Measurements from ENCODE around the gene TRIL.

TRIL gene, protein sequence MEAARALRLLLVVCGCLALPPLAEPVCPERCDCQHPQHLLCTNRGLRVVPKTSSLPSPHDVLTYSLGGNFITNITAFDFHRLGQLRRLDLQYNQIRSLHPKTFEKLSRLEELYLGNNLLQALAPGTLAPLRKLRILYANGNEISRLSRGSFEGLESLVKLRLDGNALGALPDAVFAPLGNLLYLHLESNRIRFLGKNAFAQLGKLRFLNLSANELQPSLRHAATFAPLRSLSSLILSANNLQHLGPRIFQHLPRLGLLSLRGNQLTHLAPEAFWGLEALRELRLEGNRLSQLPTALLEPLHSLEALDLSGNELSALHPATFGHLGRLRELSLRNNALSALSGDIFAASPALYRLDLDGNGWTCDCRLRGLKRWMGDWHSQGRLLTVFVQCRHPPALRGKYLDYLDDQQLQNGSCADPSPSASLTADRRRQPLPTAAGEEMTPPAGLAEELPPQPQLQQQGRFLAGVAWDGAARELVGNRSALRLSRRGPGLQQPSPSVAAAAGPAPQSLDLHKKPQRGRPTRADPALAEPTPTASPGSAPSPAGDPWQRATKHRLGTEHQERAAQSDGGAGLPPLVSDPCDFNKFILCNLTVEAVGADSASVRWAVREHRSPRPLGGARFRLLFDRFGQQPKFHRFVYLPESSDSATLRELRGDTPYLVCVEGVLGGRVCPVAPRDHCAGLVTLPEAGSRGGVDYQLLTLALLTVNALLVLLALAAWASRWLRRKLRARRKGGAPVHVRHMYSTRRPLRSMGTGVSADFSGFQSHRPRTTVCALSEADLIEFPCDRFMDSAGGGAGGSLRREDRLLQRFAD

DNA sequence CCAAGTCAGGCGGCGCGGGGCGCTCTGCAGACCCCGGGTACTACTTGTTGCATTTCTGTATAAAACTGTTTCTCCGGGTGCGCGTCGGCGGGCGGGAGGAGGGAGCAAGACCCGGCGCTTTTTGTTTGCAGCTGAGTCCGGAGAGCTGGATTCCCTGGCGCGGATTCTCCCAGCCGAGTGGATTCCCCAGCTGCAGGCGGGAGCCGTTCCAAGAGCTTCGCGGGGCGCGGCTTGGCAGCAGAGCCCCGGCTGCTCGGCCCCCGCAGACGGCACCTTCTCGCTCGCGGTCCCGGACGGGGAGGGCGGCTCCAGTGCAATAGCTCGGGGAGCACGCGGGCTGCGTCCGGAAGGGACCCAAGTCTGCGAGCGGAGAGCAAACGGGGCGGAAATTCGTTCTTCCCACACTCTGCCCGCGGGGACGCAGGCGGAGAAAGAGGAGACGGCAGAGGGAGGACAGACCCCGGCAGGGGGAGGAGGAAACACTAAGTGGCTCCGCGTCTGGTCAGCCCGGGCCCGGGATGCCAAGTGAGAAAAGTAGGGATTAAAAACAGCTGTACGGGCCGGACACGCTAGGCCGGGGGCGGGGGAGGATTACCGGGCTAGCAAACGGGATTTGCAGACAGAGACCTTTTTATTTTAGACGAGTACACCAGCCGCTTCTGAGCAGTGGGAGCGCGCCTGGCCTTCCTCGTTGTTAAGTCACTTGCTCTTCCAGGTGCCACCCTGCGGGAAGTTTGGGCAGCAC is at the start of gene TRIL:
TRIL (minus strand) TSS at position 96 of the 745 bp plus-strand sequence. CDS start 284 bp downstream, outside the sequence.
- peak within 1 kb of the TSS; percentile 44; the same call in 1 of the 2 replicates for H3K9ac ChIP-seq (ENCODE audit: low read depth, low read length)
- H3K27me3 ChIP-seq (ENCODE audit: insufficient read depth, low read length): peaks cover 55% of the 10 kb centered on the region
- no peaks in the 10 kb centered on the region for H3K9me3 ChIP-seq (ENCODE audit: insufficient read depth, low read depth, low read length)
- H3K27ac ChIP-seq (ENCODE audit: low read length): no peak within 1 kb of the TSS
- peak within 1 kb of the TSS; percentile 66 for H3K4me3 ChIP-seq (ENCODE audit: low read length)
- peaks cover 21% of the 10 kb centered on the region; the same call in 1 of the 2 replicates for H3K4me1 ChIP-seq (ENCODE audit: insufficient read depth, low read length)
- H3K36me3 ChIP-seq (ENCODE audit: insufficient read depth, low read depth, low read length): no peaks in the 10 kb centered on the region

DNA sequence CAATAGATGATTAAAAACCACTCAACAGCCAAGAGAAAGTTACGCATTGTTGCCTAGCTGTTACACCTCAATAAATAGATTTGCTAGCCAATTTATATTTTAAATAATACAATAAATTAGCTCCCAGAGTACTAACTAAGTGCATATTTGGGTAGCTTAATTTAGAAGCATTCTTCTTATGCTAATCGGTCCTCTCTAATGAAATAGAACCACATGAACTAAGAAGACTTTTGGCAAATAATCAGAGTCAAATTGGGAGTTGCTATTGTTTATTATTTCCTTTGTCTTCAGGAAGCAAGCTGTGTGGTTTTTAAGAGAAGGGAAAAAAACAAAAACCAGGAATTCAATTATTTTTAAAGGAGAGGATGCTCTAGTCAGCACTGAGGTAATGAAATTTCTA is 49.0 kb upstream of the TRIL start:
- Histone ChIP-seq H3K9me3 (ENCODE audit: insufficient read depth, low read depth, low read length) (peaks cover 6% of the 10 kb centered on the region; the same call in 1 of the 2 replicates), H3K36me3 (ENCODE audit: insufficient read depth, low read depth, low read length) (no peaks in the 10 kb centered on the region), H3K27ac (ENCODE audit: low read length) (no peak overlapping the region), H3K4me1 (ENCODE audit: insufficient read depth, low read length) (peaks cover 6% of the 10 kb centered on the region; the same call in 1 of the 2 replicates), H3K27me3 (ENCODE audit: insufficient read depth, low read length) (no peaks in the 10 kb centered on the region), H3K9ac (ENCODE audit: low read depth, low read length) (no peak overlapping the region), H3K4me3 (ENCODE audit: low read length) (no peak overlapping the region)

DNA sequence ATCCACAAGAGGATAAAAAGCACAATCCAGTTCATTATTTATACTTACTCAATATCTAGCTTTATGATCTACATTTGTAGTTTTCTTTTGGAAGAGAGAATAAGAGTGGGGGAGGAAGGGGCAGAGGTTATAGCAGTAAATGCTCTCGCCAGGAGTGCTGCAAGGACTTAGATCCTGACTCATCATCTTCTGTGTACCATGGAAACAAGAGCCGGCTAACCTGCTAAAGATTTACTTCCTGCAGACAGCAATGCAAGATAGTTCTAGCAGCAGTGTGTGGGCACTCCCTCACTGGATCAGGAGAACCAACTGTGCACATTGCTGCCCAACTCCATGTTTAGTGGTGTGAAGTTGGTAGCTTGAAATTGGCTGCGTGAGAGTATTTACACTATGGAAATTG is 47.7 kb upstream of the TRIL start:
- Histone ChIP-seq H3K9me3 (ENCODE audit: insufficient read depth, low read depth, low read length) (peaks cover 6% of the 10 kb centered on the region; the same call in 1 of the 2 replicates), H3K27ac (ENCODE audit: low read length) (no peak overlapping the region), H3K36me3 (ENCODE audit: insufficient read depth, low read depth, low read length) (no peaks in the 10 kb centered on the region), H3K4me3 (ENCODE audit: low read length) (no peak overlapping the region), H3K4me1 (ENCODE audit: insufficient read depth, low read length) (peaks cover 6% of the 10 kb centered on the region; the same call in 1 of the 2 replicates), H3K9ac (ENCODE audit: low read depth, low read length) (no peak overlapping the region), H3K27me3 (ENCODE audit: insufficient read depth, low read length) (no peaks in the 10 kb centered on the region)

DNA sequence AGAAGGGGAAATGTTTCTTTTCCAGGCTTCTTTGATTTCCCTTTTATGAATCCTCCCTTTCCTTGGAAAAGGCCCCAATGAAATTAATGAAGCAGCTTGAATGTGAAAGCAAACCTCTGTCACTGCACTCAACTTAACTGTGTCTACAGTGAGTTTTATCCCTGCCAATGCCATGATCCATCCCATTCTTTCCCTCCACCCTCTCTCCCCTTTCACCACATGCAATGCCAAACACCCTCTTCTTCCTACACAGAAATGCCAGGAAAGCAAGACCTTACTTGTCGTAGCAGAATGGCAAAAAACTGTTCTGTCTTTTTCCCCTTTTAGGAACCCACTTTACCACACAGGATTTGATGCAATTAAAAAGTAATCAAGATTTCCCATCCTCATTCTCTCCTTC is 47.3 kb upstream of the TRIL start:
- no peak overlapping the region for H3K9ac ChIP-seq (ENCODE audit: low read depth, low read length)
- no peak overlapping the region for H3K27ac ChIP-seq (ENCODE audit: low read length)
- no peaks in the 10 kb centered on the region for H3K36me3 ChIP-seq (ENCODE audit: insufficient read depth, low read depth, low read length)
- H3K27me3 ChIP-seq (ENCODE audit: insufficient read depth, low read length): no peaks in the 10 kb centered on the region
- H3K4me3 ChIP-seq (ENCODE audit: low read length): no peak overlapping the region
- peaks cover 6% of the 10 kb centered on the region; the same call in 1 of the 2 replicates for H3K9me3 ChIP-seq (ENCODE audit: insufficient read depth, low read depth, low read length)
- peaks cover 6% of the 10 kb centered on the region; the same call in 1 of the 2 replicates for H3K4me1 ChIP-seq (ENCODE audit: insufficient read depth, low read length)

DNA sequence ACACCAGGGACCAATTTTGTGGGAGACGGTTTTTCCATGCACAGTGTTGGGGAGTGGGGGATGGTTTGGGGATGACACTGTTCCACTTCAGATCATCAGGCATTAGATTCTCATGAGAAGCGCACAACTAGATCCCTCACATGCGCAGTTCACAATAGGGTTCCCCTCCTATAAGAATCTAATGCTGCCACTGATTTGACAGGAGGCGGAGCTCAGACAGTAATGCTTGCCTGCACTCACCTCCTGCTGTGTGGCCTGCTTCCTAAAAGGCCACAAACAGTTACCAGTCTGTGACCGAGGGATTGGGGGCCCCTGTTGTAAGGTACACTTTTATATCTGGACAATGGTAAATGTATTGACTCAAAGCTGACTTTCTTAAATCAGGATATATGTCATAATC is 45.6 kb upstream of the TRIL start:
- Histone ChIP-seq H3K4me3 (ENCODE audit: low read length) (no peak overlapping the region), H3K9ac (ENCODE audit: low read depth, low read length) (no peak overlapping the region), H3K9me3 (ENCODE audit: insufficient read depth, low read depth, low read length) (peaks cover 6% of the 10 kb centered on the region; the same call in 1 of the 2 replicates), H3K27me3 (ENCODE audit: insufficient read depth, low read length) (no peaks in the 10 kb centered on the region), H3K27ac (ENCODE audit: low read length) (no peak overlapping the region), H3K36me3 (ENCODE audit: insufficient read depth, low read depth, low read length) (no peaks in the 10 kb centered on the region), H3K4me1 (ENCODE audit: insufficient read depth, low read length) (peaks cover 9% of the 10 kb centered on the region; the same call in 1 of the 2 replicates)

DNA sequence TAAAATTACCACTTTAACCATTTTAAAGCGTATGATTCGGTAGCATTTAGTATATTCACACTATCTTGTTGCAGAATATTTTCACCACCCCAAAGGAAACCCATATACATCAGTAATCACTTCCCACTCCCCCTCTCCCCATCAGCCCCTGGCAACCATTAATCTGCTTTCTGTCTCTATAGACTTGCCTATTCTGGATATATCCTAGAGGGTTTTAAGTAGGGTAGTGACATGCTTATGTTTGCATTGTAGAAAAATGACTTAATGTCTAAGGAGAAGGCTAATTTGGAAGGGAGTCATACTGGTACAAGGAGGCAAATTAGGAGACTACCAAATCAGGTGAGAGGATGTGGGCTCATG is 42.6 kb upstream of the TRIL start:
- Histone ChIP-seq H3K36me3 (ENCODE audit: insufficient read depth, low read depth, low read length) (no peaks in the 10 kb centered on the region), H3K4me3 (ENCODE audit: low read length) (no peak overlapping the region), H3K4me1 (ENCODE audit: insufficient read depth, low read length) (peaks cover 7% of the 10 kb centered on the region; the same call in 1 of the 2 replicates), H3K9ac (ENCODE audit: low read depth, low read length) (no peak overlapping the region), H3K27ac (ENCODE audit: low read length) (no peak overlapping the region), H3K27me3 (ENCODE audit: insufficient read depth, low read length) (no peaks in the 10 kb centered on the region), H3K9me3 (ENCODE audit: insufficient read depth, low read depth, low read length) (peaks cover 6% of the 10 kb centered on the region; the same call in 1 of the 2 replicates)

DNA sequence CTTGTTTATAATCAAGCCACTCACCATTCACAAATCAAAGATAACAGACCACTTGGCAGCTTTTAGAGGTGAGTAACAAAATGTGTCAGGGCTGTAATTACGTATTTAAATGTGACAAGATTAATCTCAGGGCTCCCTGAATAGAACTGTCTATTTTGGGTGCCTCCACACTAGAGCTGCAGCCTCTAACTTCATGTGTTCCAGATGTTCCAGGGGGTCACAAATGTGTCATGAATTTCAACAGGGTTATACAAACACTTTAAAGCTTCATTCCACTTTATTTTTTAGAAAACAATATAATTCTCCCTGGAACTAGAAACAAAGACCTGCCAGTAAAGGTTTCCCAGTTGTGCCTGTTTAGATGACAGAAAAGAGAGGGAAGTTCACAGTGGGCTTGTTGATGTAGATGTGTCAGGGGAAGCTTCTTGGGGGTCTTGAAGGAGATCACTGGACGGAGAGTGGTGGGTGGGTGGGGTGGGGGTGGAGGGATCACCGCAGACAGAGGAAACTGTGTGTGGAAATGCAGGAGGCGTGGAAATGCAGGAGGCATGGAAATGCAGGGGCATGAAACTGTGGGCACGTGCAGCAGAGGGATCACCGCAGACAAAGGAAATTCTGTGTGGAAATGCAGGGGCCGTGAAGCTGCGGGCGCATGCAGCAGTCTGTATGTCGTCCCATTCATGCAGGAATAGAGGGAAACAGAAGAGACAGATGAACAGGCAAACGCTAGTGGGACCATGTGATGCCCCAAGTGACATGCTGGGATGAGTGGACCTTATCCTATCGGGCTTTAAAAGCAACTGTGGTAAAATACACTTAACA is 42.0 kb upstream of the TRIL start:
- Histone ChIP-seq H3K9me3 (ENCODE audit: insufficient read depth, low read depth, low read length) (peaks cover 6% of the 10 kb centered on the region; the same call in 1 of the 2 replicates), H3K9ac (ENCODE audit: low read depth, low read length) (no peak overlapping the region), H3K27me3 (ENCODE audit: insufficient read depth, low read length) (no peaks in the 10 kb centered on the region), H3K36me3 (ENCODE audit: insufficient read depth, low read depth, low read length) (no peaks in the 10 kb centered on the region), H3K4me1 (ENCODE audit: insufficient read depth, low read length) (peaks cover 7% of the 10 kb centered on the region; the same call in 1 of the 2 replicates), H3K4me3 (ENCODE audit: low read length) (no peak overlapping the region), H3K27ac (ENCODE audit: low read length) (no peak overlapping the region)

DNA sequence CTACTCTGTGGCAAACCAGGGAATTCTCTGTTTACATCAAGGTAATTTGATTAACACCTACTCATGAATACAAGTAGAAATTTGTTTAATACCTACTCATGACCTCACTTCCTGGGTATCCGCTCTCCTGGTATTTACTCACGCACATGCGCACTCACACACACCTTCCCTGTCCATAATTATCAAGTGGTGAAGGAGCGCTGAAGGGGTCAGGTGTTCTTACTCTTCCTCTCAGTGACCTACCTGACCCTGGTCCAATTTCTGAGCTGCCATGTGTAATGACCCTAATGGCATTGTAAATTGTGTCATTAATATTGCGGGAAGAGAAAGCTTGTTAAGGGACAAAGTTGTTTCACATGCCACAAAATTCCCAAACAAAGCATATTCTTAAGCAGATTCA is 41.3 kb upstream of the TRIL start:
- Histone ChIP-seq H3K9ac (ENCODE audit: low read depth, low read length) (no peak overlapping the region), H3K27me3 (ENCODE audit: insufficient read depth, low read length) (no peaks in the 10 kb centered on the region), H3K4me3 (ENCODE audit: low read length) (no peak overlapping the region), H3K4me1 (ENCODE audit: insufficient read depth, low read length) (peaks cover 7% of the 10 kb centered on the region; the same call in 1 of the 2 replicates), H3K27ac (ENCODE audit: low read length) (no peak overlapping the region), H3K9me3 (ENCODE audit: insufficient read depth, low read depth, low read length) (peaks cover 6% of the 10 kb centered on the region; the same call in 1 of the 2 replicates), H3K36me3 (ENCODE audit: insufficient read depth, low read depth, low read length) (no peaks in the 10 kb centered on the region)

DNA sequence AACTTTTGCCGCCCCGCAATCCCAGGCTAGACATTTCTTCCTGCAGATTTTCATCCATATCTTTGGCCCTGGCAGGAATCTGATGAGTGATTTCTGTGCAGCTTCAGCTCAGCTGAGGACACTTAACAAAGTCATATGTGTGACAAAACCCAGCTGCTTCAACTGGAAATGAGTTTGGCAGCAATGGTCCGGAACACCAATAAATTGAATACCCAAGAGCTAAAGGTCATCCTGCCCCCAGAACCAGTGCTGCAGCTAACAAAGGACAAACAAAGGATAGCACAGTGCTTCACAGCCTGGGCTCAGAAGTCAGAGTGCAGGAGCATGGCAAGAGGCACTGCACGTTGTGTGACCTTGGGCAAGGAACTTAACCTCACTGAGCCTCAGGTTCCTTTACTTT is 40.0 kb upstream of the TRIL start:
- Histone ChIP-seq H3K4me1 (ENCODE audit: insufficient read depth, low read length) (peaks cover 7% of the 10 kb centered on the region; the same call in 1 of the 2 replicates), H3K9ac (ENCODE audit: low read depth, low read length) (no peak overlapping the region), H3K27me3 (ENCODE audit: insufficient read depth, low read length) (no peaks in the 10 kb centered on the region), H3K27ac (ENCODE audit: low read length) (no peak overlapping the region), H3K9me3 (ENCODE audit: insufficient read depth, low read depth, low read length) (no peaks in the 10 kb centered on the region), H3K4me3 (ENCODE audit: low read length) (no peak overlapping the region), H3K36me3 (ENCODE audit: insufficient read depth, low read depth, low read length) (no peaks in the 10 kb centered on the region)

DNA sequence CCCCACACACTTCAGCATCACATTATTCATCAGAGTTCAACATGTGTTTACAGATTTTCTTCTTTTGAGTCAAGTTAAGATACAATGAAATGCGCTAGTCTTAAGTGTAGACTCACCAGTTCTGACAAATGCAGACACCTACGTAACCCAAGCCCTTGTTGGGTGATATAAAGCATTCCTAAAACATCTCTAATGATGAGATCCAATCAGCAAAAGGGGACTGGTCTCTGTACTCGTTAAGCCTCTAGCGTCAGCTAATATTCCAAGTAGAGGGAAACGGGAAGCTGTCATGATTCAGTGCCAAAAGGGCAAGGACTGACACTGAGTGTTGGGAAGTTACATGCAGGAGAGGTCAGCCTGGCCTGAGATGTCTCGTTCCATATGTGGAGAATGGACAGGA is 38.7 kb upstream of the TRIL start:
- Histone ChIP-seq H3K36me3 (ENCODE audit: insufficient read depth, low read depth, low read length) (no peaks in the 10 kb centered on the region), H3K27me3 (ENCODE audit: insufficient read depth, low read length) (no peaks in the 10 kb centered on the region), H3K4me3 (ENCODE audit: low read length) (no peak overlapping the region), H3K27ac (ENCODE audit: low read length) (no peak overlapping the region), H3K9ac (ENCODE audit: low read depth, low read length) (no peak overlapping the region), H3K9me3 (ENCODE audit: insufficient read depth, low read depth, low read length) (no peaks in the 10 kb centered on the region), H3K4me1 (ENCODE audit: insufficient read depth, low read length) (peaks cover 7% of the 10 kb centered on the region; the same call in 1 of the 2 replicates)

Measured in iPS-20b (cell line).